ENCODE measurements around the gene OR1L4. TPM values are rescaled to one million over a fixed set of nuclear protein-coding genes. Genes with fewer than 3 reads are reported as not detected.

Gene OR1L4
- total RNA-seq, 1 experiment from 2014 or later, result not detected

- TF ChIP-seq, protein P1, sequence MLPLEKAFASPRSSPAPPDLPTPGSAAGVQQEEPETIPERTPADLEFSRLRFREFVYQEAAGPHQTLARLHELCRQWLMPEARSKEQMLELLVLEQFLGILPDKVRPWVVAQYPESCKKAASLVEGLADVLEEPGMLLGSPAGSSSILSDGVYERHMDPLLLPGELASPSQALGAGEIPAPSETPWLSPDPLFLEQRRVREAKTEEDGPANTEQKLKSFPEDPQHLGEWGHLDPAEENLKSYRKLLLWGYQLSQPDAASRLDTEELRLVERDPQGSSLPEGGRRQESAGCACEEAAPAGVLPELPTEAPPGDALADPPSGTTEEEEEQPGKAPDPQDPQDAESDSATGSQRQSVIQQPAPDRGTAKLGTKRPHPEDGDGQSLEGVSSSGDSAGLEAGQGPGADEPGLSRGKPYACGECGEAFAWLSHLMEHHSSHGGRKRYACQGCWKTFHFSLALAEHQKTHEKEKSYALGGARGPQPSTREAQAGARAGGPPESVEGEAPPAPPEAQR (CRISPR knock-in tag; IDR thresholded peaks at IDR 0.05), result no peak
- no peak for TF ChIP-seq ZNF317 (CRISPR knock-in tag; IDR thresholded peaks at IDR 0.05; ENCODE audit: borderline replicate concordance, low read depth)
- no peak for TF ChIP-seq ZNF219 (CRISPR knock-in tag; IDR thresholded peaks at IDR 0.05; ENCODE audit: borderline replicate concordance)
- TF ChIP-seq NR2C2 (CRISPR knock-in tag; IDR thresholded peaks at IDR 0.05), result no peak
- TF ChIP-seq ZNF512 (CRISPR knock-in tag; IDR thresholded peaks at IDR 0.05; ENCODE audit: borderline replicate concordance), result no peak
- no peak for TF ChIP-seq JAZF1 (CRISPR knock-in tag; IDR thresholded peaks at IDR 0.05)
- no peak for TF ChIP-seq ELF4 (CRISPR knock-in tag; IDR thresholded peaks at IDR 0.05; ENCODE audit: low read depth)
- TF ChIP-seq, protein P2, sequence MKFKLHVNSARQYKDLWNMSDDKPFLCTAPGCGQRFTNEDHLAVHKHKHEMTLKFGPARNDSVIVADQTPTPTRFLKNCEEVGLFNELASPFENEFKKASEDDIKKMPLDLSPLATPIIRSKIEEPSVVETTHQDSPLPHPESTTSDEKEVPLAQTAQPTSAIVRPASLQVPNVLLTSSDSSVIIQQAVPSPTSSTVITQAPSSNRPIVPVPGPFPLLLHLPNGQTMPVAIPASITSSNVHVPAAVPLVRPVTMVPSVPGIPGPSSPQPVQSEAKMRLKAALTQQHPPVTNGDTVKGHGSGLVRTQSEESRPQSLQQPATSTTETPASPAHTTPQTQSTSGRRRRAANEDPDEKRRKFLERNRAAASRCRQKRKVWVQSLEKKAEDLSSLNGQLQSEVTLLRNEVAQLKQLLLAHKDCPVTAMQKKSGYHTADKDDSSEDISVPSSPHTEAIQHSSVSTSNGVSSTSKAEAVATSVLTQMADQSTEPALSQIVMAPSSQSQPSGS (CRISPR knock-in tag; IDR thresholded peaks at IDR 0.05; ENCODE audit: borderline replicate concordance, low read depth), result no peak
- TF ChIP-seq, protein P3, sequence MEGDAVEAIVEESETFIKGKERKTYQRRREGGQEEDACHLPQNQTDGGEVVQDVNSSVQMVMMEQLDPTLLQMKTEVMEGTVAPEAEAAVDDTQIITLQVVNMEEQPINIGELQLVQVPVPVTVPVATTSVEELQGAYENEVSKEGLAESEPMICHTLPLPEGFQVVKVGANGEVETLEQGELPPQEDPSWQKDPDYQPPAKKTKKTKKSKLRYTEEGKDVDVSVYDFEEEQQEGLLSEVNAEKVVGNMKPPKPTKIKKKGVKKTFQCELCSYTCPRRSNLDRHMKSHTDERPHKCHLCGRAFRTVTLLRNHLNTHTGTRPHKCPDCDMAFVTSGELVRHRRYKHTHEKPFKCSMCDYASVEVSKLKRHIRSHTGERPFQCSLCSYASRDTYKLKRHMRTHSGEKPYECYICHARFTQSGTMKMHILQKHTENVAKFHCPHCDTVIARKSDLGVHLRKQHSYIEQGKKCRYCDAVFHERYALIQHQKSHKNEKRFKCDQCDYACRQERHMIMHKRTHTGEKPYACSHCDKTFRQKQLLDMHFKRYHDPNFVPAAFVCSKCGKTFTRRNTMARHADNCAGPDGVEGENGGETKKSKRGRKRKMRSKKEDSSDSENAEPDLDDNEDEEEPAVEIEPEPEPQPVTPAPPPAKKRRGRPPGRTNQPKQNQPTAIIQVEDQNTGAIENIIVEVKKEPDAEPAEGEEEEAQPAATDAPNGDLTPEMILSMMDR (IDR thresholded peaks at IDR 0.05), result no peak
- no peak for TF ChIP-seq ZNF425 (CRISPR knock-in tag; conservative IDR thresholded peaks at IDR 0.05)
- TF ChIP-seq OVOL2 (CRISPR knock-in tag; IDR thresholded peaks at IDR 0.05; ENCODE audit: borderline replicate concordance), result no peak
- no peak for TF ChIP-seq USF2 (CRISPR knock-in tag; IDR thresholded peaks at IDR 0.05)
These were observed 31.0 kb downstream of the OR1L4 start (continued) for GRCh38 chr9:122754825-122755224.

DNA sequence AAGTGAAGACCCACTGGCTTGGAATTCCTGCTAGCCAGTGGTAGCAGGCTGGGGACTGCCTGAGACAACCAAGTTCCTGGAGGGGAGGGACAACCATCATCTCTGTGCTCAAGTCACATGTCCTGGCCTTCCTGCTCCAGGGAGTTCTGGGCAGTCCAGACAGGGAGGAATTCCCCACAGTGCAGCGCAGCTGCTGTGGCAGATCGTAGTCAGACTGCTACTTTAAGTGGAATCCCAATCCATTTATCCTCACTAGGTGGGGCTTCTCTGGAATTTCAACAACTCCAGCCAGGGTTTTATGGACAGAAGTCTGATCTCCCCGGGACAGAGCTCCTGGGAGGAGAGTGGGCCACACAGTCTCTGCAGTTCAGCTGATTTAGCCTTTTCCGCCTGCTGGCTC, 44.0 kb downstream of the OR1L4 start:
- no peak overlapping the region for H3K27ac Mint-ChIP-seq
- H3K27me3 Mint-ChIP-seq (ENCODE audit: low read depth), result peaks cover 22% of the 10 kb centered on the region
- POLR2A ChIA-PET, result no interaction called here
- H3K4me1 Mint-ChIP-seq, result no peaks in the 10 kb centered on the region
- H3K4me3 Mint-ChIP-seq, result no peak overlapping the region
- DNase-seq (ENCODE audit: low spot score) (no peak), ATAC-seq (no peak)
- CTCF ChIA-PET, result no interaction called here
- peaks cover 63% of the 10 kb centered on the region for H3K9me3 Mint-ChIP-seq
- H3K36me3 Mint-ChIP-seq, result peaks cover 15% of the 10 kb centered on the region
- no peak for TF ChIP-seq KAT7 (CRISPR knock-in tag; IDR thresholded peaks at IDR 0.05; ENCODE audit: borderline replicate concordance)
- no peak for TF ChIP-seq RELA (CRISPR knock-in tag; IDR thresholded peaks at IDR 0.05; ENCODE audit: borderline replicate concordance)
- TF ChIP-seq ZNF512 (CRISPR knock-in tag; IDR thresholded peaks at IDR 0.05; ENCODE audit: borderline replicate concordance), result no peak
- TF ChIP-seq EMX1 (CRISPR knock-in tag; IDR thresholded peaks at IDR 0.05), result no peak
- TF ChIP-seq ZNF281 (CRISPR knock-in tag; IDR thresholded peaks at IDR 0.05), result no peak
- no peak for TF ChIP-seq CBFB (CRISPR knock-in tag; IDR thresholded peaks at IDR 0.05; ENCODE audit: low read depth)
- TF ChIP-seq ZNF671 (CRISPR knock-in tag; IDR thresholded peaks at IDR 0.05), result no peak
- TF ChIP-seq ZNF416 (CRISPR knock-in tag; IDR thresholded peaks at IDR 0.05), result no peak
- TF ChIP-seq HMGA2 (CRISPR knock-in tag; IDR thresholded peaks at IDR 0.05), result no peak
- no peak for TF ChIP-seq ZMAT4 (CRISPR knock-in tag; IDR thresholded peaks at IDR 0.05)
- TF ChIP-seq ELF4 (CRISPR knock-in tag; IDR thresholded peaks at IDR 0.05; ENCODE audit: low read depth), result no peak
- TF ChIP-seq RORB (CRISPR knock-in tag; IDR thresholded peaks at IDR 0.05), result no peak
- no peak for TF ChIP-seq NR3C1 (CRISPR knock-in tag; conservative IDR thresholded peaks at IDR 0.05; ENCODE audit: low read depth)
